Astrocyte (in vitro differentiated cells and primary cell): ENCODE data around the gene CLSTN3.

Source experiments
- EZH2 ChIP-seq: IDR thresholded peaks from 2 replicates; pipeline ENCODE4 v1.6.1; 2012; ENCODE audit warnings: mild to moderate bottlenecking, low read length, inconsistent platforms; ENCODE audit not compliant: insufficient read depth
- TF ChIP-seq, protein P1 (sequence below): IDR thresholded peaks from 2 replicates; pipeline ENCODE4 v1.5.1; 2011; ENCODE audit warnings: low read depth, mild to moderate bottlenecking, inconsistent platforms, low read length, moderate library complexity; ENCODE audit not compliant: insufficient read depth

DNA sequence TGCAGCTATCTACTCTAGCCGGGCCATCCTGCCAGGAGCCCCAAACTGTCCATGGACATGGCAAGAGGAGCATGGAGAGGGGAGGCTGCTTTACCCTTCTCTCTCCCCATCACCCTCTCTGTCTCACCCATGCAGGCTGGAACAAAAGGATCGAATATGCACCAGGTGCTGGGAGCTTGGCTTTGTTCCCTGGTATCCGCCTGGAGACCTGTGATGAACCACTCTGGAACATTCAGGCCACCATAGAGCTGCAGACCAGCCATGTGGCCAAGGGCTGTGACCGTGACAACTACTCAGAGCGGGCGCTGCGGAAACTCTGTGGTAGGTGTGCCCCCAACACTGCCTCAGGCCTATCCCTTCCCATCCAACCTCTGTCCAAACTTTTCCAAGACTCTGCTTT is 5.9 kb downstream of the CLSTN3 start:
- TF ChIP-seq, protein P1, sequence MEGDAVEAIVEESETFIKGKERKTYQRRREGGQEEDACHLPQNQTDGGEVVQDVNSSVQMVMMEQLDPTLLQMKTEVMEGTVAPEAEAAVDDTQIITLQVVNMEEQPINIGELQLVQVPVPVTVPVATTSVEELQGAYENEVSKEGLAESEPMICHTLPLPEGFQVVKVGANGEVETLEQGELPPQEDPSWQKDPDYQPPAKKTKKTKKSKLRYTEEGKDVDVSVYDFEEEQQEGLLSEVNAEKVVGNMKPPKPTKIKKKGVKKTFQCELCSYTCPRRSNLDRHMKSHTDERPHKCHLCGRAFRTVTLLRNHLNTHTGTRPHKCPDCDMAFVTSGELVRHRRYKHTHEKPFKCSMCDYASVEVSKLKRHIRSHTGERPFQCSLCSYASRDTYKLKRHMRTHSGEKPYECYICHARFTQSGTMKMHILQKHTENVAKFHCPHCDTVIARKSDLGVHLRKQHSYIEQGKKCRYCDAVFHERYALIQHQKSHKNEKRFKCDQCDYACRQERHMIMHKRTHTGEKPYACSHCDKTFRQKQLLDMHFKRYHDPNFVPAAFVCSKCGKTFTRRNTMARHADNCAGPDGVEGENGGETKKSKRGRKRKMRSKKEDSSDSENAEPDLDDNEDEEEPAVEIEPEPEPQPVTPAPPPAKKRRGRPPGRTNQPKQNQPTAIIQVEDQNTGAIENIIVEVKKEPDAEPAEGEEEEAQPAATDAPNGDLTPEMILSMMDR: no peak
- TF ChIP-seq EZH2: no peak
